ENCODE data around the gene CYLC2.

CYLC2 gene

DNA sequence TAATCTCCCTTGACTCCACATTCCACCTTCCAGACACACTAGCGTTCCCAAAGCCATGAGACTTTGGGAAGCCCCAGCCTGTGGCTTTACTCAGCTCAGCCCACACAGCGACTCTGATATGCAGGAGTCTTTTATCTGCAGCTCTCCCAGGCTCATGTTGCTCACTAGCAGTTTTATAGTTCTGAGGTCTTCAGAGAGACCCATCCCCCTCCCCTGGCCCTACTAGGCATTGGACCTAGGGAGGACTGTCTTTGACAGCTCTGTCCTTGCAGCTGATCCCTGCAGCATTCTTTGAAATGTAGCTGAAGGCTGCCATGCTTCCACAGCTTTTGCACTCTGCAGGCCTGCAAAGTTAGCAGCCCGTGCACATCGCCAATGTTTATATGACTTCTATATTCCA lies 19.9 kb upstream of the CYLC2 start:
- TF ChIP-seq, protein P1, sequence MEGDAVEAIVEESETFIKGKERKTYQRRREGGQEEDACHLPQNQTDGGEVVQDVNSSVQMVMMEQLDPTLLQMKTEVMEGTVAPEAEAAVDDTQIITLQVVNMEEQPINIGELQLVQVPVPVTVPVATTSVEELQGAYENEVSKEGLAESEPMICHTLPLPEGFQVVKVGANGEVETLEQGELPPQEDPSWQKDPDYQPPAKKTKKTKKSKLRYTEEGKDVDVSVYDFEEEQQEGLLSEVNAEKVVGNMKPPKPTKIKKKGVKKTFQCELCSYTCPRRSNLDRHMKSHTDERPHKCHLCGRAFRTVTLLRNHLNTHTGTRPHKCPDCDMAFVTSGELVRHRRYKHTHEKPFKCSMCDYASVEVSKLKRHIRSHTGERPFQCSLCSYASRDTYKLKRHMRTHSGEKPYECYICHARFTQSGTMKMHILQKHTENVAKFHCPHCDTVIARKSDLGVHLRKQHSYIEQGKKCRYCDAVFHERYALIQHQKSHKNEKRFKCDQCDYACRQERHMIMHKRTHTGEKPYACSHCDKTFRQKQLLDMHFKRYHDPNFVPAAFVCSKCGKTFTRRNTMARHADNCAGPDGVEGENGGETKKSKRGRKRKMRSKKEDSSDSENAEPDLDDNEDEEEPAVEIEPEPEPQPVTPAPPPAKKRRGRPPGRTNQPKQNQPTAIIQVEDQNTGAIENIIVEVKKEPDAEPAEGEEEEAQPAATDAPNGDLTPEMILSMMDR (IDR thresholded peaks at IDR 0.05; ENCODE audit: insufficient read depth, low read length, missing control alignments): no peak
- H3K4me3 ChIP-seq (ENCODE audit: low read depth, low read length): no peak overlapping the region
- ChIA-PET CTCF (no interaction called here), POLR2A (no interaction called here)
- DNase-seq (ENCODE audit: low read depth, low spot score): no peak

DNA sequence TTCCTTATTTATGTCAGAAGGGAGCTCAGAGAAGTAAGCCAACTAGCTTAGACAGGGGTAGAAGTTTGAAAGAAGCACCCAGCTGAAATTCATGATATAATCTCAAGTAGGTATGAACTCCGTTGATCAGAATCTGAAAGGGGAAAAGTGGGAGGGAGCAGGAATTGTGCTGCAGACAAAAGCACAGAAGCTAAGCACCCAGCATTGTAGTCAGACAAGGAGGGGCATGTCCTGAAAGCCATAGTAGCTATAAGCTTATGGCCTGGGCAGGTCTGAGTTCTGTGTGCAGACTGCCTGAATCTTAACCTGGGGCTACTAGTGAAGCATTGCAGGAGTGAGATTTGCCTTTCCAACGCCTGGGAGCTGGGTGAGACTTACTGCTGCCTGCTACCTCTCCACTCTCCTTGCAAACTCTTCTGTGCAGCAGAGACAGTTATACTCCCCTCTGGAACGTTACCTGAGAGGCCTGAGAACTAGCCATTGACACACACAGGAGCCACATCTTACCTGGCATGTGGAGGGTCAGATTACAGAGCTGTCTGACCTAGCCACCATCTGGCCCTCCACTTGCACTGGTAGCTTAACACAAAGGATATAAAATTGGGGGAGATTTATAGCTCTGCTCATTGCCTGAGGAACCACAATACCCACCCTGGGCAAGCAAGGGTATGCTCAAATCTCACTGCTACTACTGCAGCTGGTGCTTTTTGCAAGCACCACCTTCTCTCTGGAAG lies 9.8 kb upstream of the CYLC2 start:
- ChIA-PET CTCF (no interaction called here), POLR2A (no interaction called here)
- TF ChIP-seq, protein P1 (IDR thresholded peaks at IDR 0.05; ENCODE audit: insufficient read depth, low read length, missing control alignments): no peak
- H3K4me3 ChIP-seq (ENCODE audit: low read depth, low read length): no peak overlapping the region
- no peak for DNase-seq (ENCODE audit: low read depth, low spot score)

DNA sequence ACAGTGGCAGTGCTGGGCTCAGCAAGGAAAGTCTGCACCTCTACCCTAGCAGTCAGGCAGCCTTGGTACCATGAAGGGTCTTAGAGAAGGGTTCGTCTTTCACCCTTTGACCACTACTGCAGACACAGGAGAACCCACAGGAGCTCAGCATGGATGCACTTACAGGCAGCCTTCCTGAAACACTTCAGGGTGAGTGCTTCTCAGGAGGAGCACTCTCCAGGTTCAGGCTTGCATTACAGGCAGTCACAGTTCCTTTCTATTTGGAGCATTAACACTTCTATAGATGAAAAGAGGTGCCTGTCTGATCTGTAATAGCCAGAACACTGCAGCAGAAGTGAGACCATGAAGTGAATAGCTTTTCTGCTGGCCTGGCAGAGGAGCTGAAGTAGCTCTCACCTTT lies 8.7 kb upstream of the CYLC2 start:
- no peak for DNase-seq (ENCODE audit: low read depth, low spot score)
- TF ChIP-seq, protein P1 (IDR thresholded peaks at IDR 0.05; ENCODE audit: insufficient read depth, low read length, missing control alignments): no peak
- CTCF ChIA-PET: no interaction called here
- POLR2A ChIA-PET: no interaction called here
- H3K4me3 ChIP-seq (ENCODE audit: low read depth, low read length): no peak overlapping the region

DNA sequence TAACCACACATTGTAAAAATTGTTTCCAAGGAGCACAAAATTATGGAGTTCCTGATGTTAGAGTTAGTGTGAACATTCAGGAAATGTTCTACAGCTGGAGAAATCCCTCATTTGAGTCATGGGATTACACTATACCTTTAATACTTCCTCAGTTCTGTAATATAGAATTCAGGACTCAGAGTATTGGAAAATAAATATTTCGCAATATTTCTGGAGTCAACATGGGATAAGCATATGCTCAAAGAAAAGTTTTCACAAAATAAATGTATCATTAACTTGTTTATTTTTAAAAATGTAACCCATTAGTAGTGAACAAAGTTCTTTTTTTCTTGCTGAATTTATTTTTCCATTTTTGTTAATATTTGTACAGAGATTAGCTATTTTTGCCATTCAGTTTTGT lies 8.6 kb downstream of the CYLC2 start:
- H3K4me3 ChIP-seq (ENCODE audit: low read depth, low read length): no peak overlapping the region
- DNase-seq (ENCODE audit: low read depth, low spot score): no peak
- TF ChIP-seq, protein P1 (IDR thresholded peaks at IDR 0.05; ENCODE audit: insufficient read depth, low read length, missing control alignments): no peak
- ChIA-PET CTCF (no interaction called here), POLR2A (no interaction called here)

DNA sequence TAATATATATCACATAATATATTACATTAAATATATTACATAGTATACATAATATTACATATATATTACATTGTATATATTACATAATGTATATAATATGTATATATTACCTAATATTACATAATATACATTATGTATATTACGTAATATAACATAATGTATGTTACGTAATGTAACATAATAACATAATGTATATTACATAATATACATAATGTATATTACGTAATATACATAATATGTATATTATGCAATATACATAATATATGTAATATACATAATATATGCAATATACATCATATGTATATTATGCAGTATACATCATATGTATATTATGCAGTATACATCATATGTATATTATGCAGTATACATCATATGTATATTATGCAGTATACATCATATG lies 19.1 kb downstream of the CYLC2 start:
- ChIA-PET POLR2A (no interaction called here), CTCF (no interaction called here)
- DNase-seq (ENCODE audit: low read depth, low spot score): no peak
- no peak overlapping the region for H3K4me3 ChIP-seq (ENCODE audit: low read depth, low read length)
- TF ChIP-seq, protein P1 (IDR thresholded peaks at IDR 0.05; ENCODE audit: insufficient read depth, low read length, missing control alignments): no peak

DNA sequence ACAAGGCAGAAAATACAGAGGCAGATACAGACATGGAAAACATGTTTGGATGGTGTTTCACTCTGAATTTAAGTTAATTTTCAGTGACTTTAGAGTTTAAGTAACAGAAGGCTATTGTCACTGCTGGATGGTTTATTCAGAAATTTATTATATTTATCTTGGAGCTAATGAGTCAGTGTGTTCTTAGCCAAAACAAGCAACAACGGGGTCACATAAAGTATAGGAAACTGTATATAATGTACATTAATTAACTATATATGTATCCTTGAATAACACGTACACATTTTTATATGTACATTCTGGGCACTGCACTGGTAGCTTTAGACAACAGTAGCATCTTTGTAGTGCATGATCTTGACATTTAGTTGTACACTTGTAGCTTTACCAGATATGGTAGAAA lies 30.7 kb downstream of the CYLC2 start:
- ChIA-PET POLR2A (no interaction called here), CTCF (no interaction called here)
- H3K4me3 ChIP-seq (ENCODE audit: low read depth, low read length): no peak overlapping the region
- no peak for DNase-seq (ENCODE audit: low read depth, low spot score)
- TF ChIP-seq, protein P1 (IDR thresholded peaks at IDR 0.05; ENCODE audit: insufficient read depth, low read length, missing control alignments): no peak
